Measurements from ENCODE around the gene FAAP20. TPM values are rescaled to one million over a fixed set of nuclear protein-coding genes. Genes with fewer than 3 reads are reported as not detected.

Gene FAAP20
- total and polyA plus RNA-seq, 2 of the 8 experiments (the other 6 are each of a cell fraction or from before 2014, with no cell fraction given), result 58.4 to 99.8 TPM

GRCh38 chr1:2212532-2213491 is 18.2 kb upstream of the FAAP20 start (continued):
- TF ChIP-seq SP2 (IDR thresholded peaks at IDR 0.05; ENCODE audit: low read length) (no peak), EP300 (IDR thresholded peaks at IDR 0.05; ENCODE audit: borderline replicate concordance in 1 of 2, low read depth in 2 of 2, low read length in 2 of 2) (peak in 1 of 2 experiments; percentile 44; a peak in 1 of 3 replicates), CBX5 (IDR thresholded peaks at IDR 0.05; ENCODE audit: low read depth, low read length) (no peak), POLR2AphosphoS5 (IDR thresholded peaks at IDR 0.05; ENCODE audit: low read depth, low read length) (peak; percentile 63), TAF1 (IDR thresholded peaks at IDR 0.05; ENCODE audit: low read depth, low read length) (peak; percentile 64), EZH2 (IDR thresholded peaks at IDR 0.05; ENCODE audit: low read depth, low read length, severe bottlenecking) (peak; percentile 19), ZNF274 (IDR thresholded peaks at IDR 0.05; ENCODE audit: borderline replicate concordance, extremely low read depth, low read length) (no peak), ASH2L (IDR thresholded peaks at IDR 0.05; ENCODE audit: low read length) (peak; percentile 96), TAF7 (optimal IDR thresholded peaks at IDR 0.05; ENCODE audit: borderline replicate concordance, low read depth, low read length) (no peak)

Measured in H1 (cell line).